ENCODE data around the gene FAM53A. TPM values are rescaled to one million over a fixed set of nuclear protein-coding genes. Genes with fewer than 3 reads are reported as not detected.

The FAM53A gene
- total and polyA plus RNA-seq, 10 of the 15 experiments (the other 5 are each of a cell fraction or from before 2014, with no cell fraction given): 0.02 to 0.87 (median 0.38) TPM; not detected in 2

DNA sequence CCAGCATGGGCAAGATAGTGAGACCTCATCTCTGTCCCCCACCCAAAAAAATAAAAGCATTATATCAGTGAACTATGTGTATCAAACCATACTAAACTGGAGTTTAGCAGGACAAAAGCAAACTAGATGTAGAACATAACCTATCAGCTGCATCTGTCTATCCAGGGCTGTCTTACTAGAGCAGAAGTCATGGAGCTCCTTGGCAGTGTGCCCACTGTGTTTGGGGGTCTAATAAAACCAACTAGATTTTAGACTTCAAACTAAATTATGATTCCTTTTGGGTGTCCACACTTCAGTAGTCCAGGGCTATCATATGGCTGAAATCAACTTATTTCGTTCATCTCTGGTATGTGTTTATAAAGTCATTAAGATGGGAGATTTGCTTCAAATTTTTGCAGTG, 19.8 kb upstream of the FAM53A start:
- SMC1A ChIA-PET (ENCODE audit: uncharacterized antibody, unreplicated experiment): interaction anchor here (1.7 kb wide), 2 partner anchors 10 to 17 kb away, joined by 3 to 7 read pairs; partner anchors contain the start of genes TACC3 and TMEM129
- 100% methylated on average over 1 of the region's 1 CpG for WGBS (ENCODE audit: insufficient coverage, insufficient replicate concordance, low lambda C conversion rate, missing lambda C conversion rate)
- in situ Hi-C loops (cut with MboI): no loop called here
- Histone ChIP-seq H3K27ac (ENCODE audit: control insufficient read depth, insufficient read depth) (no peak overlapping the region), H3K36me3 (ENCODE audit: control insufficient read depth in 2 of 2, insufficient read depth in 2 of 2, low read length in 1 of 2) (peaks cover 8 to 31% of the 10 kb centered on the region in 2 experiments), H3K4me1 (ENCODE audit: control insufficient read depth, insufficient read depth, low read length) (no peaks in the 10 kb centered on the region; the same call in 1 of the 2 replicates), H3K27me3 (replicated peaks in 1 of 2; ENCODE audit: control insufficient read depth in 2 of 2, insufficient read depth in 2 of 2, low read length in 1 of 2) (no peaks in the 10 kb centered on the region), H3K79me2 (ENCODE audit: control insufficient read depth, insufficient read depth, low read length) (peaks cover 64% of the 10 kb centered on the region), H3K9me3 (replicated peaks; ENCODE audit: control insufficient read depth, insufficient read depth, low read length) (no peaks in the 10 kb centered on the region), H3K9ac (ENCODE audit: control insufficient read depth, insufficient read depth, low read length) (no peak overlapping the region), H4K20me1 (ENCODE audit: control insufficient read depth, insufficient read depth) (no peaks in the 10 kb centered on the region), H3K4me2 (ENCODE audit: control insufficient read depth, insufficient read depth) (no peak overlapping the region), H2AFZ (ENCODE audit: control insufficient read depth, low read depth, low read length) (no peak overlapping the region), H3K4me3 (no peak overlapping the region)
- no peak for FAIRE-seq
- CTCF ChIA-PET: interaction anchor here (1.5 to 16.2 kb wide), 2 partner anchors 11 to 23 kb away, joined by 5 to 258 read pairs; no protein-coding TSS in a partner anchor
- POLR2A ChIA-PET: interaction anchor here (1.2 kb wide), 1 partner anchor 20 kb away, joined by 3 read pairs; no protein-coding TSS in a partner anchor
- RAD21 ChIA-PET (ENCODE audit: unreplicated experiment): interaction anchor here (0.8 to 1.5 kb wide), 2 partner anchors 10 kb away, joined by 3 to 5 read pairs; no protein-coding TSS in a partner anchor
- no peak for DNase-seq (ENCODE audit: low read depth, low spot score)
- no peak for ATAC-seq
- intact Hi-C loops (cut with micrococcal nuclease; ENCODE audit: unreplicated experiment): no loop called here
- no TSS peak for BruUV-seq (replicated peaks)
- TF ChIP-seq CREB1 (IDR thresholded peaks at IDR 0.05; ENCODE audit: low read depth) (no peak), EED (IDR thresholded peaks at IDR 0.05; ENCODE audit: low read depth) (no peak), CHD1 (IDR thresholded peaks at IDR 0.05; ENCODE audit: low read depth, low read length) (no peak), RCOR1 (conservative IDR thresholded peaks at IDR 0.05; ENCODE audit: low read depth, low read length) (no peak), SMARCA5 (IDR thresholded peaks at IDR 0.05) (no peak), LARP7 (IDR thresholded peaks at IDR 0.05) (no peak), NFXL1 (IDR thresholded peaks at IDR 0.05; ENCODE audit: borderline replicate concordance) (no peak), SREBF1 (IDR thresholded peaks at IDR 0.05; ENCODE audit: low read length) (no peak), SMAD1 (IDR thresholded peaks at IDR 0.05; ENCODE audit: low read depth, partially characterized antibody) (no peak), CTCF (IDR thresholded peaks at IDR 0.05 in 2 of 3, conservative IDR thresholded peaks at IDR 0.05 in 1 of 3; ENCODE audit: control insufficient read depth in 2 of 3, extremely low read depth in 1 of 3, insufficient read depth in 1 of 3, low read depth in 3 of 3, low read length in 3 of 3) (no peak), ZNF24 (IDR thresholded peaks at IDR 0.05) (no peak), SMAD5 (IDR thresholded peaks at IDR 0.05; ENCODE audit: low read depth) (no peak), IKZF1 (conservative IDR thresholded peaks at IDR 0.05) (no peak), ZBED1 (IDR thresholded peaks at IDR 0.05; ENCODE audit: borderline replicate concordance) (no peak), ZNF217 (IDR thresholded peaks at IDR 0.05) (no peak), ATF2 (IDR thresholded peaks at IDR 0.05; ENCODE audit: low read length) (no peak), NFIC (IDR thresholded peaks at IDR 0.05; ENCODE audit: low read depth, low read length) (no peak)
- TF ChIP-seq, protein P1, sequence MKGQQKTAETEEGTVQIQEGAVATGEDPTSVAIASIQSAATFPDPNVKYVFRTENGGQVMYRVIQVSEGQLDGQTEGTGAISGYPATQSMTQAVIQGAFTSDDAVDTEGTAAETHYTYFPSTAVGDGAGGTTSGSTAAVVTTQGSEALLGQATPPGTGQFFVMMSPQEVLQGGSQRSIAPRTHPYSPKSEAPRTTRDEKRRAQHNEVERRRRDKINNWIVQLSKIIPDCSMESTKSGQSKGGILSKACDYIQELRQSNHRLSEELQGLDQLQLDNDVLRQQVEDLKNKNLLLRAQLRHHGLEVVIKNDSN (IDR thresholded peaks at IDR 0.05; ENCODE audit: borderline replicate concordance, extremely low read length, insufficient read depth, low read depth, low read length): no peak
- TF ChIP-seq, protein P2, sequence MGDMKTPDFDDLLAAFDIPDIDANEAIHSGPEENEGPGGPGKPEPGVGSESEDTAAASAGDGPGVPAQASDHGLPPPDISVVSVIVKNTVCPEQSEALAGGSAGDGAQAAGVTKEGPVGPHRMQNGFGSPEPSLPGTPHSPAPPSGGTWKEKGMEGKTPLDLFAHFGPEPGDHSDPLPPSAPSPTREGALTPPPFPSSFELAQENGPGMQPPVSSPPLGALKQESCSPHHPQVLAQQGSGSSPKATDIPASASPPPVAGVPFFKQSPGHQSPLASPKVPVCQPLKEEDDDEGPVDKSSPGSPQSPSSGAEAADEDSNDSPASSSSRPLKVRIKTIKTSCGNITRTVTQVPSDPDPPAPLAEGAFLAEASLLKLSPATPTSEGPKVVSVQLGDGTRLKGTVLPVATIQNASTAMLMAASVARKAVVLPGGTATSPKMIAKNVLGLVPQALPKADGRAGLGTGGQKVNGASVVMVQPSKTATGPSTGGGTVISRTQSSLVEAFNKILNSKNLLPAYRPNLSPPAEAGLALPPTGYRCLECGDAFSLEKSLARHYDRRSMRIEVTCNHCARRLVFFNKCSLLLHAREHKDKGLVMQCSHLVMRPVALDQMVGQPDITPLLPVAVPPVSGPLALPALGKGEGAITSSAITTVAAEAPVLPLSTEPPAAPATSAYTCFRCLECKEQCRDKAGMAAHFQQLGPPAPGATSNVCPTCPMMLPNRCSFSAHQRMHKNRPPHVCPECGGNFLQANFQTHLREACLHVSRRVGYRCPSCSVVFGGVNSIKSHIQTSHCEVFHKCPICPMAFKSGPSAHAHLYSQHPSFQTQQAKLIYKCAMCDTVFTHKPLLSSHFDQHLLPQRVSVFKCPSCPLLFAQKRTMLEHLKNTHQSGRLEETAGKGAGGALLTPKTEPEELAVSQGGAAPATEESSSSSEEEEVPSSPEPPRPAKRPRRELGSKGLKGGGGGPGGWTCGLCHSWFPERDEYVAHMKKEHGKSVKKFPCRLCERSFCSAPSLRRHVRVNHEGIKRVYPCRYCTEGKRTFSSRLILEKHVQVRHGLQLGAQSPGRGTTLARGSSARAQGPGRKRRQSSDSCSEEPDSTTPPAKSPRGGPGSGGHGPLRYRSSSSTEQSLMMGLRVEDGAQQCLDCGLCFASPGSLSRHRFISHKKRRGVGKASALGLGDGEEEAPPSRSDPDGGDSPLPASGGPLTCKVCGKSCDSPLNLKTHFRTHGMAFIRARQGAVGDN (IDR thresholded peaks at IDR 0.05): no peak

Data from GM12878 (cell line).